ENCODE results near the gene CUEDC1.
A peak's percentile ranks its signal among the peaks of the same experiment; 100 is the strongest.

The CUEDC1 gene

GRCh38 chr17:57919918-57920317 lies 35.3 kb downstream of the CUEDC1 start:
- Histone ChIP-seq H3K27me3 (ENCODE audit: control insufficient read depth in 5 of 5, insufficient read depth in 4 of 5, low read length in 5 of 5) (no peaks in the 10 kb centered on the region), H3K36me3 (ENCODE audit: control insufficient read depth in 5 of 5, insufficient read depth in 5 of 5, low read length in 5 of 5) (peaks cover 0 to 3% (median 0%) of the 10 kb centered on the region in 5 donors), H3K27ac (ENCODE audit: low read depth, low read length) (no peak overlapping the region), H3K4me3 (ENCODE audit: low read depth in 1 of 5, low read length in 5 of 5) (no peak overlapping the region), H3K4me1 (ENCODE audit: control insufficient read depth in 5 of 5, insufficient read depth in 5 of 5, low read length in 5 of 5) (peaks cover 1 to 38% (median 35%) of the 10 kb centered on the region in 5 donors), H3K9ac (ENCODE audit: low read length in 5 of 5) (no peak overlapping the region), H3K9me3 (ENCODE audit: control insufficient read depth in 5 of 5, low read length in 5 of 5) (no peaks in the 10 kb centered on the region)

- Histone ChIP-seq H3K4me3 (ENCODE audit: low read depth in 1 of 5, low read length in 5 of 5) (no peak overlapping the region), H3K27me3 (ENCODE audit: control insufficient read depth in 5 of 5, insufficient read depth in 4 of 5, low read length in 5 of 5) (no peaks in the 10 kb centered on the region), H3K9ac (ENCODE audit: low read length in 5 of 5) (peak overlapping the region in 1 of 5 donors; percentile 18), H3K27ac (ENCODE audit: low read depth, low read length) (no peak overlapping the region), H3K9me3 (ENCODE audit: control insufficient read depth in 5 of 5, low read length in 5 of 5) (no peaks in the 10 kb centered on the region), H3K4me1 (ENCODE audit: control insufficient read depth in 5 of 5, insufficient read depth in 5 of 5, low read length in 5 of 5) (peaks cover 5 to 54% (median 49%) of the 10 kb centered on the region in 5 donors), H3K36me3 (ENCODE audit: control insufficient read depth in 5 of 5, insufficient read depth in 5 of 5, low read length in 5 of 5) (peaks cover 0 to under 1% (median 0%) of the 10 kb centered on the region in 5 donors)
These were observed 37.0 kb downstream of the CUEDC1 start for GRCh38 chr17:57918017-57918895.

GRCh38 chr17:57916925-57917858 lies 38.0 kb downstream of the CUEDC1 start:
- Histone ChIP-seq H3K27ac (ENCODE audit: low read depth, low read length) (no peak overlapping the region), H3K4me1 (ENCODE audit: control insufficient read depth in 5 of 5, insufficient read depth in 5 of 5, low read length in 5 of 5) (peaks cover 5 to 59% (median 54%) of the 10 kb centered on the region in 5 donors), H3K4me3 (ENCODE audit: low read depth in 1 of 5, low read length in 5 of 5) (no peak overlapping the region), H3K9me3 (ENCODE audit: control insufficient read depth in 5 of 5, low read length in 5 of 5) (no peaks in the 10 kb centered on the region), H3K36me3 (ENCODE audit: control insufficient read depth in 5 of 5, insufficient read depth in 5 of 5, low read length in 5 of 5) (no peaks in the 10 kb centered on the region), H3K9ac (ENCODE audit: low read length in 5 of 5) (no peak overlapping the region), H3K27me3 (ENCODE audit: control insufficient read depth in 5 of 5, insufficient read depth in 4 of 5, low read length in 5 of 5) (no peaks in the 10 kb centered on the region)

GRCh38 chr17:57915985-57916757 lies 39.0 kb downstream of the CUEDC1 start:
- Histone ChIP-seq H3K9ac (ENCODE audit: low read length in 5 of 5) (no peak overlapping the region), H3K27me3 (ENCODE audit: control insufficient read depth in 5 of 5, insufficient read depth in 4 of 5, low read length in 5 of 5) (no peaks in the 10 kb centered on the region), H3K27ac (ENCODE audit: low read depth, low read length) (no peak overlapping the region), H3K4me1 (ENCODE audit: control insufficient read depth in 5 of 5, insufficient read depth in 5 of 5, low read length in 5 of 5) (peaks cover 4 to 57% (median 48%) of the 10 kb centered on the region in 5 donors), H3K4me3 (ENCODE audit: low read depth in 1 of 5, low read length in 5 of 5) (no peak overlapping the region), H3K9me3 (ENCODE audit: control insufficient read depth in 5 of 5, low read length in 5 of 5) (no peaks in the 10 kb centered on the region), H3K36me3 (ENCODE audit: control insufficient read depth in 5 of 5, insufficient read depth in 5 of 5, low read length in 5 of 5) (no peaks in the 10 kb centered on the region)

- Histone ChIP-seq H3K36me3 (ENCODE audit: control insufficient read depth in 5 of 5, insufficient read depth in 5 of 5, low read length in 5 of 5) (no peaks in the 10 kb centered on the region), H3K27ac (ENCODE audit: low read depth, low read length) (no peak overlapping the region), H3K9ac (ENCODE audit: low read length in 5 of 5) (no peak overlapping the region), H3K4me3 (ENCODE audit: low read depth in 1 of 5, low read length in 5 of 5) (no peak overlapping the region), H3K4me1 (ENCODE audit: control insufficient read depth in 5 of 5, insufficient read depth in 5 of 5, low read length in 5 of 5) (peaks cover 4 to 54% (median 45%) of the 10 kb centered on the region in 5 donors), H3K9me3 (ENCODE audit: control insufficient read depth in 5 of 5, low read length in 5 of 5) (no peaks in the 10 kb centered on the region), H3K27me3 (ENCODE audit: control insufficient read depth in 5 of 5, insufficient read depth in 4 of 5, low read length in 5 of 5) (no peaks in the 10 kb centered on the region)
These were observed 39.7 kb downstream of the CUEDC1 start for GRCh38 chr17:57915544-57915943.

- Histone ChIP-seq H3K9me3 (ENCODE audit: control insufficient read depth in 5 of 5, low read length in 5 of 5) (no peaks in the 10 kb centered on the region), H3K4me1 (ENCODE audit: control insufficient read depth in 5 of 5, insufficient read depth in 5 of 5, low read length in 5 of 5) (peaks cover 4 to 54% (median 45%) of the 10 kb centered on the region in 5 donors), H3K4me3 (ENCODE audit: low read depth in 1 of 5, low read length in 5 of 5) (no peak overlapping the region), H3K36me3 (ENCODE audit: control insufficient read depth in 5 of 5, insufficient read depth in 5 of 5, low read length in 5 of 5) (no peaks in the 10 kb centered on the region), H3K27me3 (ENCODE audit: control insufficient read depth in 5 of 5, insufficient read depth in 4 of 5, low read length in 5 of 5) (no peaks in the 10 kb centered on the region), H3K27ac (ENCODE audit: low read depth, low read length) (no peak overlapping the region), H3K9ac (ENCODE audit: low read length in 5 of 5) (peak overlapping the region in 1 of 5 donors; percentile 14)
These were observed 40.7 kb downstream of the CUEDC1 start for GRCh38 chr17:57914273-57915142.

- Histone ChIP-seq H3K27me3 (ENCODE audit: control insufficient read depth in 5 of 5, insufficient read depth in 4 of 5, low read length in 5 of 5) (no peaks in the 10 kb centered on the region), H3K4me1 (ENCODE audit: control insufficient read depth in 5 of 5, insufficient read depth in 5 of 5, low read length in 5 of 5) (peaks cover 4 to 54% (median 45%) of the 10 kb centered on the region in 5 donors), H3K9me3 (ENCODE audit: control insufficient read depth in 5 of 5, low read length in 5 of 5) (no peaks in the 10 kb centered on the region), H3K36me3 (ENCODE audit: control insufficient read depth in 5 of 5, insufficient read depth in 5 of 5, low read length in 5 of 5) (no peaks in the 10 kb centered on the region), H3K4me3 (ENCODE audit: low read depth in 1 of 5, low read length in 5 of 5) (no peak overlapping the region), H3K9ac (ENCODE audit: low read length in 5 of 5) (no peak overlapping the region), H3K27ac (ENCODE audit: low read depth, low read length) (no peak overlapping the region)
These were observed 41.5 kb downstream of the CUEDC1 start for GRCh38 chr17:57913575-57914272.

GRCh38 chr17:57911834-57912673 lies 43.2 kb downstream of the CUEDC1 start:
- H3K4me3 ChIP-seq (ENCODE audit: low read depth in 1 of 5, low read length in 5 of 5) = peak overlapping the region in 1 of 5 donors; percentile 17
- no peaks in the 10 kb centered on the region for H3K9me3 ChIP-seq (ENCODE audit: control insufficient read depth in 5 of 5, low read length in 5 of 5)
- H3K27me3 ChIP-seq (ENCODE audit: control insufficient read depth in 5 of 5, insufficient read depth in 4 of 5, low read length in 5 of 5) = no peaks in the 10 kb centered on the region
- peak overlapping the region in 1 of 5 donors; percentile 30 for H3K9ac ChIP-seq (ENCODE audit: low read length in 5 of 5)
- no peaks in the 10 kb centered on the region for H3K36me3 ChIP-seq (ENCODE audit: control insufficient read depth in 5 of 5, insufficient read depth in 5 of 5, low read length in 5 of 5)
- peaks cover 4 to 41% (median 34%) of the 10 kb centered on the region in 5 donors for H3K4me1 ChIP-seq (ENCODE audit: control insufficient read depth in 5 of 5, insufficient read depth in 5 of 5, low read length in 5 of 5)
- H3K27ac ChIP-seq (ENCODE audit: low read depth, low read length) = no peak overlapping the region
